Transverse colon (tissue), 4 donors: Measurements from ENCODE around the gene GP1BB. TPM values are rescaled to one million over a fixed set of nuclear protein-coding genes. Genes with fewer than 3 reads are reported as not detected.

Experiments used
- DNase-seq: peaks from one replicate; pipeline ENCODE4 v3.0.0-alpha.2; 2019
- H3K27ac ChIP-seq, 4 donors: fragments of 200-600 bp; sonication (generic); 2 replicates each; pipeline ENCODE4 v1.5.1; 2016 to 2018; ENCODE audit warnings: inconsistent platforms in 4 of 4
- H3K27me3 ChIP-seq: fragments of 200-600 bp; sonication (generic); 2 replicates; pipeline ENCODE4 v1.5.1; 2017; ENCODE audit warnings: inconsistent platforms
- H3K36me3 ChIP-seq, 4 donors: fragments of 200-600 bp; sonication (generic); 2 replicates each; pipeline ENCODE4 v1.5.1; 2017 to 2019; ENCODE audit warnings: inconsistent platforms in 4 of 4
- H3K4me1 ChIP-seq, 4 donors: fragments of 200-600 bp; sonication (generic); 2 replicates each; pipeline ENCODE4 v1.5.1; 2017 to 2020; ENCODE audit warnings: inconsistent platforms in 4 of 4
- H3K4me3 ChIP-seq, 4 donors: fragments of 200-600 bp; sonication (generic); 1 replicate in 1 of 4; 2 replicates in 3 of 4; pipeline versions ENCODE4 v1.5.1 to v1.6.1; 2017 to 2019; ENCODE audit warnings: inconsistent platforms in 4 of 4
- H3K9me3 ChIP-seq, 2 donors: fragments of 200-600 bp; sonication (generic); 2 replicates each; pipeline ENCODE4 v1.5.1; 2017 to 2019; ENCODE audit warnings: inconsistent platforms in 2 of 2
- CTCF ChIP-seq, 5 experiments: fragments of 200-600 bp in 3 of 5; fragments of 450-650 bp in 2 of 5; sonication (generic) in 3 of 5; IDR thresholded peaks; 1 replicate in 2 of 5; 2 replicates in 3 of 5; pipeline ENCODE4 v1.5.1; 2016 to 2017; ENCODE audit warnings: antibody characterized with exemption in 5 of 5, inconsistent platforms in 3 of 5, mild to moderate bottlenecking in 2 of 5, moderate library complexity in 1 of 5
- EP300 ChIP-seq: sonication (generic); formaldehyde crosslinking; IDR thresholded peaks from one replicate; pipeline ENCODE4 v1.6.1; 2017; ENCODE audit warnings: antibody characterized with exemption, low read depth
- POLR2A ChIP-seq: fragments of 450-650 bp; IDR thresholded peaks from one replicate; pipeline ENCODE4 v1.6.1; 2016; ENCODE audit warnings: antibody characterized with exemption, mild to moderate bottlenecking, moderate library complexity
- POLR2AphosphoS5 ChIP-seq, 3 donors: sonication (generic); formaldehyde crosslinking; IDR thresholded peaks; one replicate each; pipeline ENCODE4 v1.6.1; 2016; ENCODE audit warnings: antibody characterized with exemption in 3 of 3
- WGBS, 2 donors: methylation state at CpG; one replicate each; pipeline ENCODE4 v1.1.5; 2018; ENCODE audit warnings: low coverage in 1 of 2; 5-methylcytosine and 5-hydroxymethylcytosine counted together
- in situ Hi-C, 4 donors: fragments of 200-750 bp; cut with MboI; loops; one replicate each; pipeline versions ENCODE4 v1.15.0 to v1.15.1; 2017; ENCODE audit warnings: low sequenced_read_pairs in 3 of 4, low pct_ligation_motif_present in 1 of 4, low pct_unique_long_range_greater_than_20kb in 1 of 4
- intact Hi-C: fragments of 100-400 bp; cut with DNase I; formaldehyde crosslinking; loops from one replicate; pipeline ENCODE4 v1.15.1; 2023; ENCODE audit warnings: low total_unique reads
- total RNA-seq, 4 donors: library from RNA; depleted of rRNA; stranded (reverse); fragments of >200 nt; gene quantifications; one replicate each; pipeline ENCODE4 v1.1.0, GENCODE V29; 2016

Gene GP1BB
- total RNA-seq, 4 donors from 2014 or later = 0.41 to 10.3 (median 1.8) TPM

GRCh38 chr22:19738664-19739447 is 15.5 kb downstream of the GP1BB start:
- TF ChIP-seq POLR2A (no peak), EP300 (no peak)
- in situ Hi-C loops = no loop called here
- H3K27ac ChIP-seq = no peak overlapping the region
- H3K4me1 ChIP-seq = no peaks in the 10 kb centered on the region
- WGBS, 2 donors = 53% methylated on average over 31 of the region's 31 CpGs; no CpG with 5 or more reads in 1 of the 2 donors
- H3K36me3 ChIP-seq = no peaks in the 10 kb centered on the region
- no peak overlapping the region for H3K4me3 ChIP-seq
- no peak for DNase-seq
- intact Hi-C loops = no loop called here
- H3K27me3 ChIP-seq = peaks cover 6% of the 10 kb centered on the region
- no peaks in the 10 kb centered on the region for H3K9me3 ChIP-seq

GRCh38 chr22:19739448-19739895 is 16.1 kb downstream of the GP1BB start:
- intact Hi-C loops (no loop called here), in situ Hi-C loops (no loop called here)
- H3K27ac ChIP-seq = no peak overlapping the region
- no peak overlapping the region for H3K4me3 ChIP-seq
- TF ChIP-seq POLR2AphosphoS5 (IDR thresholded peaks at IDR 0.05) (no peak), CTCF (IDR thresholded peaks at IDR 0.05) (no peak), EP300 (no peak), POLR2A (no peak)
- peaks cover 6% of the 10 kb centered on the region for H3K27me3 ChIP-seq
- no peak for DNase-seq
- no peaks in the 10 kb centered on the region for H3K36me3 ChIP-seq
- WGBS, 2 donors = 55% methylated on average over 16 of the region's 16 CpGs; no CpG with 5 or more reads in 1 of the 2 donors
- H3K4me1 ChIP-seq = no peaks in the 10 kb centered on the region
- H3K9me3 ChIP-seq = no peaks in the 10 kb centered on the region

GRCh38 chr22:19739911-19740449 is 16.6 kb downstream of the GP1BB start:
- in situ Hi-C loops (no loop called here), intact Hi-C loops (no loop called here)
- TF ChIP-seq EP300 = no peak
- no peak for TF ChIP-seq POLR2A
- no peak for TF ChIP-seq POLR2AphosphoS5 (IDR thresholded peaks at IDR 0.05)
- TF ChIP-seq CTCF (IDR thresholded peaks at IDR 0.05) = no peak
- 77% methylated on average over 6 of the region's 7 CpGs; no CpG with 5 or more reads in 1 of the 2 donors for WGBS, 2 donors
- H3K9me3 ChIP-seq = no peaks in the 10 kb centered on the region
- no peak for DNase-seq
- no peaks in the 10 kb centered on the region for H3K4me1 ChIP-seq
- H3K4me3 ChIP-seq = no peak overlapping the region
- H3K27me3 ChIP-seq = peaks cover 6% of the 10 kb centered on the region
- H3K36me3 ChIP-seq = no peaks in the 10 kb centered on the region
- H3K27ac ChIP-seq = no peak overlapping the region

- Histone ChIP-seq H3K4me1 (no peaks in the 10 kb centered on the region), H3K36me3 (no peaks in the 10 kb centered on the region), H3K9me3 (no peaks in the 10 kb centered on the region), H3K27ac (no peak overlapping the region), H3K4me3 (no peak overlapping the region), H3K27me3 (peaks cover 6% of the 10 kb centered on the region)
- in situ Hi-C loops = no loop called here
- intact Hi-C loops = no loop called here
- DNase-seq = no peak
- 86% methylated on average over 15 of the region's 15 CpGs; no CpG with 5 or more reads in 1 of the 2 donors for WGBS, 2 donors
- no peak for TF ChIP-seq POLR2AphosphoS5 (IDR thresholded peaks at IDR 0.05)
- no peak for TF ChIP-seq CTCF (IDR thresholded peaks at IDR 0.05)
- no peak for TF ChIP-seq POLR2A
- no peak for TF ChIP-seq EP300
Measured at GRCh38 chr22:19740586-19740985, 17.2 kb downstream of the GP1BB start.
